Neural cell (in vitro differentiated cells): ENCODE measurements around the gene UBFD1. TPM values are rescaled to one million over a fixed set of nuclear protein-coding genes. Genes with fewer than 3 reads are reported as not detected.

Experiments
- H2AFZ ChIP-seq: fragments of 200-600, 300-800 bp; sonication (generic), shearing (Covaris generic); 2 replicates; pipeline ENCODE4 v1.6.0; 2014; ENCODE audit warnings: low read depth, mild to moderate bottlenecking, antibody characterized with exemption, low read length, moderate library complexity
- H3F3A ChIP-seq: fragments of 200-600 bp; shearing (Covaris generic); 2 replicates; pipeline ENCODE4 v1.6.1; 2016; ENCODE audit warnings: mild to moderate bottlenecking, moderate library complexity, mixed read lengths, antibody characterized with exemption, low read length; ENCODE audit not compliant: insufficient read depth, poor library complexity, severe bottlenecking
- H3K27ac ChIP-seq: fragments of 200-600, 300-800 bp; sonication (generic), shearing (Covaris generic); 2 replicates; pipeline ENCODE4 v1.5.1; 2014; ENCODE audit warnings: mild to moderate bottlenecking, low read length, moderate library complexity
- H3K27me3 ChIP-seq: fragments of 300-800, 200-600 bp; sonication (generic), shearing (Covaris generic); 2 replicates; pipeline ENCODE4 v1.6.0; 2014; ENCODE audit warnings: mild to moderate bottlenecking, low read depth, low read length, moderate library complexity; ENCODE audit not compliant: insufficient read depth
- H3K36me3 ChIP-seq: fragments of 300-800, 200-600 bp; sonication (generic), shearing (Covaris generic); 2 replicates; pipeline ENCODE4 v1.5.1; 2014; ENCODE audit warnings: mild to moderate bottlenecking, antibody characterized with exemption, low read length, moderate library complexity; ENCODE audit not compliant: insufficient read depth
- H3K4me2 ChIP-seq: fragments of 300-800, 200-600 bp; sonication (generic), shearing (Covaris generic); 2 replicates; pipeline ENCODE4 v1.6.0; 2014; ENCODE audit warnings: mild to moderate bottlenecking, low read length
- H3K4me3 ChIP-seq: fragments of 300-800, 200-600 bp; sonication (generic), shearing (Covaris generic); 2 replicates; pipeline ENCODE4 v1.5.1; 2014; ENCODE audit warnings: mild to moderate bottlenecking, low read length, moderate library complexity
- H3K79me2 ChIP-seq: fragments of 200-600 bp; shearing (Covaris generic); replicated peaks from 2 replicates; pipeline ENCODE4 v1.6.0; 2014; ENCODE audit warnings: mild to moderate bottlenecking, low read length, moderate library complexity; ENCODE audit not compliant: insufficient read depth
- H3K9ac ChIP-seq: fragments of 300-800, 200-600 bp; sonication (generic), shearing (Covaris generic); 2 replicates; pipeline ENCODE4 v1.6.1; 2016; ENCODE audit warnings: mild to moderate bottlenecking, low read length, mixed read lengths
- H3K9me2 ChIP-seq: fragments of 200-600 bp; shearing (Covaris generic); 2 replicates; pipeline ENCODE4 v1.6.1; 2016; ENCODE audit warnings: mild to moderate bottlenecking, low read length, mixed read lengths; ENCODE audit not compliant: insufficient read depth
- H3K9me3 ChIP-seq: fragments of 200-600, 300-800 bp; sonication (generic), shearing (Covaris generic); 2 replicates; pipeline ENCODE4 v1.6.1; 2016; ENCODE audit warnings: mild to moderate bottlenecking, mixed run types, low read length, moderate library complexity, mixed read lengths
- H4K20me1 ChIP-seq: fragments of 200-600 bp; shearing (Covaris generic); 2 replicates; pipeline ENCODE4 v1.6.1; 2016; ENCODE audit warnings: mild to moderate bottlenecking, mixed run types; ENCODE audit not compliant: insufficient read depth
- EP300 ChIP-seq: fragments of 450-650 bp; conservative IDR thresholded peaks from 2 replicates; pipeline ENCODE4 v1.6.1; 2014; ENCODE audit warnings: antibody characterized with exemption, mild to moderate bottlenecking, moderate library complexity; ENCODE audit not compliant: poor library complexity, severe bottlenecking
- EZH2 ChIP-seq: fragments of 200-600, 300-800 bp; shearing (Covaris generic), sonication (generic); IDR thresholded peaks from 2 replicates; pipeline ENCODE4 v1.6.1; 2014; ENCODE audit warnings: antibody characterized with exemption, low read length, borderline replicate concordance, mild to moderate bottlenecking; ENCODE audit not compliant: insufficient read depth, poor library complexity, severe bottlenecking
- MXI1 ChIP-seq: fragments of 450-650 bp; conservative IDR thresholded peaks from 2 replicates; pipeline ENCODE4 v1.6.1; 2014; ENCODE audit warnings: antibody characterized with exemption, mild to moderate bottlenecking; ENCODE audit not compliant: poor library complexity, severe bottlenecking
- POLR2AphosphoS5 ChIP-seq: IDR thresholded peaks from 2 replicates; pipeline ENCODE4 v1.6.1; 2012
- RAD21 ChIP-seq: fragments of 450-650 bp; conservative IDR thresholded peaks from 2 replicates; pipeline ENCODE4 v1.6.1; 2014; ENCODE audit warnings: antibody characterized with exemption, mild to moderate bottlenecking, moderate library complexity
- SMC3 ChIP-seq: fragments of 450-650 bp; conservative IDR thresholded peaks from 2 replicates; pipeline ENCODE4 v1.6.1; 2014; ENCODE audit warnings: antibody characterized with exemption, mild to moderate bottlenecking, moderate library complexity; ENCODE audit not compliant: poor library complexity
- TAF1 ChIP-seq: IDR thresholded peaks from 2 replicates; pipeline ENCODE4 v1.6.1; 2012; ENCODE audit warnings: low read depth
- polyA plus RNA-seq: library from polyadenylated mRNA; depleted of rRNA; stranded (reverse); fragments of >200 nt; gene quantifications from 2 replicates; pipeline ENCODE4 v1.2.3, GENCODE V29; 2014
- TF ChIP-seq, protein P1 (sequence below): fragments of 450-650 bp; IDR thresholded peaks from 2 replicates; pipeline ENCODE4 v1.5.1; 2014; ENCODE audit warnings: antibody characterized with exemption, mild to moderate bottlenecking, moderate library complexity; ENCODE audit not compliant: poor library complexity, severe bottlenecking
- TF ChIP-seq, protein P2 (sequence below): IDR thresholded peaks from 2 replicates; pipeline ENCODE4 v1.6.1; 2012; ENCODE audit warnings: borderline replicate concordance

The UBFD1 gene
- polyA plus RNA-seq, 1 donor from 2014 or later, result 94.3 TPM

DNA sequence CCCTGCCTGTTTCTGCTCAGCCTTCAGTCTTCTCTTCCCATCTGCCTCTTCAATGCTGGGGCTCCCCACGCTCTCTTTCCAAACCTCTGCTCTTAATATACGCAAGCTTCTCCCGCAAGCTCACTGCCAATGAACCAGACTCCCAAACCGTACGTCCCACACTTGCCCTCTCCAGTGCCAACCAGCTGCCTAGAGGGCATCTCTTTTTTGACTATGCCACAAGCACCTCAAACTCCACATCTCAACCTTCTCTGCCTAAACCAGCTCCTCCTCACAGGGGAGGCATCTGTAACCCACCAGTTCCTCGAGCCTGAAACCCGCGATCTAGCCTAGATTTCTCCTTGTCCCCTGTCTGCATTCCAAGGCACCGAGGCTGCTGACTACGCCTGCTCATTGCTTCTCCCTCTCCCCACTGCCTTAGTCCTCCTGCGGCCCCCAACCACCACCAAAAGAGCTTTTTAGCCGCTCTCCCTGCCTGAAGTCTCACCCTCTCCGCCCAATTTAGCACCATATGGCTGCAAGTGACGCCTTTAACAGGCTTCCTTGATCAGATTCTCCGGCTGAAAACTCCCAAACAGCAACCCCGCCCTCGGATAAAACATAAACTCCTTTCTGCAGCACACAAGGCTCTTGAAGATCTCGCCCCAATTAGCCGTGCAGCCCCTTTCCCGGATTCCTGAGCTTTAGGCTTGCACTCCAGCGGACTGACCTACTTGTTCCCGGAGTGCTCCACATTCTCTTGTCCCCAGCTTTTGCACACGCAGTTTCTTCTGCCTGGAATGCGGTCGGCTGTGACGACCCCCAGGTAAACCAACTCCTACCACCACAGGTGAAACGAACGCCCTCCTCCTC, 48.7 kb upstream of the UBFD1 start:
- H3F3A ChIP-seq, result peaks cover 3% of the 10 kb centered on the region
- H3K79me2 ChIP-seq, result peaks cover 32% of the 10 kb centered on the region
- peak overlapping the region; percentile 75 for H3K9ac ChIP-seq
- peak overlapping the region; percentile 79 for H3K4me3 ChIP-seq
- TF ChIP-seq, protein P1, sequence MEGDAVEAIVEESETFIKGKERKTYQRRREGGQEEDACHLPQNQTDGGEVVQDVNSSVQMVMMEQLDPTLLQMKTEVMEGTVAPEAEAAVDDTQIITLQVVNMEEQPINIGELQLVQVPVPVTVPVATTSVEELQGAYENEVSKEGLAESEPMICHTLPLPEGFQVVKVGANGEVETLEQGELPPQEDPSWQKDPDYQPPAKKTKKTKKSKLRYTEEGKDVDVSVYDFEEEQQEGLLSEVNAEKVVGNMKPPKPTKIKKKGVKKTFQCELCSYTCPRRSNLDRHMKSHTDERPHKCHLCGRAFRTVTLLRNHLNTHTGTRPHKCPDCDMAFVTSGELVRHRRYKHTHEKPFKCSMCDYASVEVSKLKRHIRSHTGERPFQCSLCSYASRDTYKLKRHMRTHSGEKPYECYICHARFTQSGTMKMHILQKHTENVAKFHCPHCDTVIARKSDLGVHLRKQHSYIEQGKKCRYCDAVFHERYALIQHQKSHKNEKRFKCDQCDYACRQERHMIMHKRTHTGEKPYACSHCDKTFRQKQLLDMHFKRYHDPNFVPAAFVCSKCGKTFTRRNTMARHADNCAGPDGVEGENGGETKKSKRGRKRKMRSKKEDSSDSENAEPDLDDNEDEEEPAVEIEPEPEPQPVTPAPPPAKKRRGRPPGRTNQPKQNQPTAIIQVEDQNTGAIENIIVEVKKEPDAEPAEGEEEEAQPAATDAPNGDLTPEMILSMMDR, result no peak
- TF ChIP-seq, protein P2, sequence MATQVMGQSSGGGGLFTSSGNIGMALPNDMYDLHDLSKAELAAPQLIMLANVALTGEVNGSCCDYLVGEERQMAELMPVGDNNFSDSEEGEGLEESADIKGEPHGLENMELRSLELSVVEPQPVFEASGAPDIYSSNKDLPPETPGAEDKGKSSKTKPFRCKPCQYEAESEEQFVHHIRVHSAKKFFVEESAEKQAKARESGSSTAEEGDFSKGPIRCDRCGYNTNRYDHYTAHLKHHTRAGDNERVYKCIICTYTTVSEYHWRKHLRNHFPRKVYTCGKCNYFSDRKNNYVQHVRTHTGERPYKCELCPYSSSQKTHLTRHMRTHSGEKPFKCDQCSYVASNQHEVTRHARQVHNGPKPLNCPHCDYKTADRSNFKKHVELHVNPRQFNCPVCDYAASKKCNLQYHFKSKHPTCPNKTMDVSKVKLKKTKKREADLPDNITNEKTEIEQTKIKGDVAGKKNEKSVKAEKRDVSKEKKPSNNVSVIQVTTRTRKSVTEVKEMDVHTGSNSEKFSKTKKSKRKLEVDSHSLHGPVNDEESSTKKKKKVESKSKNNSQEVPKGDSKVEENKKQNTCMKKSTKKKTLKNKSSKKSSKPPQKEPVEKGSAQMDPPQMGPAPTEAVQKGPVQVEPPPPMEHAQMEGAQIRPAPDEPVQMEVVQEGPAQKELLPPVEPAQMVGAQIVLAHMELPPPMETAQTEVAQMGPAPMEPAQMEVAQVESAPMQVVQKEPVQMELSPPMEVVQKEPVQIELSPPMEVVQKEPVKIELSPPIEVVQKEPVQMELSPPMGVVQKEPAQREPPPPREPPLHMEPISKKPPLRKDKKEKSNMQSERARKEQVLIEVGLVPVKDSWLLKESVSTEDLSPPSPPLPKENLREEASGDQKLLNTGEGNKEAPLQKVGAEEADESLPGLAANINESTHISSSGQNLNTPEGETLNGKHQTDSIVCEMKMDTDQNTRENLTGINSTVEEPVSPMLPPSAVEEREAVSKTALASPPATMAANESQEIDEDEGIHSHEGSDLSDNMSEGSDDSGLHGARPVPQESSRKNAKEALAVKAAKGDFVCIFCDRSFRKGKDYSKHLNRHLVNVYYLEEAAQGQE, result no peak
- TF ChIP-seq POLR2AphosphoS5 (no peak), RAD21 (no peak), TAF1 (no peak), EP300 (no peak), EZH2 (no peak), SMC3 (no peak), MXI1 (no peak)
- H3K27ac ChIP-seq, result peak overlapping the region; percentile 50
- H2AFZ ChIP-seq, result no peak overlapping the region
- H3K9me2 ChIP-seq, result no peaks in the 10 kb centered on the region
- no peaks in the 10 kb centered on the region for H3K36me3 ChIP-seq
- no peaks in the 10 kb centered on the region for H4K20me1 ChIP-seq
- peak overlapping the region; percentile 92 for H3K4me2 ChIP-seq
- no peaks in the 10 kb centered on the region for H3K27me3 ChIP-seq
- H3K9me3 ChIP-seq, result no peaks in the 10 kb centered on the region

DNA sequence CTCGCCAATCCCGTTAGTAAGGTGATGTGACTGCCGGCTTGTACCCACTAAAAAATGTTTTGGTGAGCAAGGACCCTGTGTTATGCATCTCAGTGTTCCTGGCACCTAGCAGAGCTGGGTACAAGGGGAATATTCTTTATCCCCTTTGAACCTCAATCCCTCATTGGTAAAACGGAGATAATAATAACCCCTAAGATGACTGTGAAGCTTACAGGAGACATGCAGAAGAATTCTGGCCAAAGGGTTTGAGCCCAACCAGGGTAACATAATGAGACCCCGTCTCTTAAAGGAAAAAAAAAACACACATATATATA, 48.1 kb upstream of the UBFD1 start:
- H3K9me2 ChIP-seq, result no peaks in the 10 kb centered on the region
- H3K79me2 ChIP-seq, result peaks cover 32% of the 10 kb centered on the region
- H3K36me3 ChIP-seq, result no peaks in the 10 kb centered on the region
- H3K4me3 ChIP-seq, result peak overlapping the region; percentile 79
- H3K4me2 ChIP-seq, result peak overlapping the region; percentile 92
- H3F3A ChIP-seq, result peaks cover 3% of the 10 kb centered on the region
- TF ChIP-seq EZH2 (no peak), SMC3 (no peak), TAF1 (no peak), MXI1 (peak; percentile 13)
- no peaks in the 10 kb centered on the region for H3K9me3 ChIP-seq
- no peaks in the 10 kb centered on the region for H4K20me1 ChIP-seq
- H3K27me3 ChIP-seq, result no peaks in the 10 kb centered on the region
- H3K9ac ChIP-seq, result peak overlapping the region; percentile 75
- H3K27ac ChIP-seq, result peak overlapping the region; percentile 50
- peak overlapping the region; percentile 8 for H2AFZ ChIP-seq
